ENCODE measurements around the gene GPATCH2L.

Gene GPATCH2L

GRCh38 chr14:76138758-76139723, 12.7 kb upstream of the GPATCH2L start:
- Histone ChIP-seq H3K27me3 (peaks cover 97% of the 10 kb centered on the region), H3K9me3 (no peaks in the 10 kb centered on the region), H3K4me3 (ENCODE audit: low read depth in 1 of 2, low read length in 1 of 2) (no peak overlapping the region), H3K4me1 (ENCODE audit: control insufficient read depth in 1 of 2, insufficient read depth in 1 of 2, low read depth in 1 of 2, low read length in 1 of 2) (no peaks in the 10 kb centered on the region), H3K27ac (no peak overlapping the region), H3K36me3 (no peaks in the 10 kb centered on the region)
- TF ChIP-seq CTCF (IDR thresholded peaks at IDR 0.05) = no peak

- no peaks in the 10 kb centered on the region for H3K36me3 ChIP-seq
Observed at GRCh38 chr14:76143642-76144041, 8.1 kb upstream of the GPATCH2L start.

GRCh38 chr14:76146976-76147375, 4.7 kb upstream of the GPATCH2L start:
- no peak overlapping the region for H3K27ac ChIP-seq
- H3K27me3 ChIP-seq = peaks cover 88% of the 10 kb centered on the region

More at GRCh38 chr14:76143642-76144041, 8.1 kb upstream of the GPATCH2L start:
- TF ChIP-seq CTCF (IDR thresholded peaks at IDR 0.05) = no peak
- no peaks in the 10 kb centered on the region for H3K4me1 ChIP-seq (ENCODE audit: control insufficient read depth in 1 of 2, insufficient read depth in 1 of 2, low read depth in 1 of 2, low read length in 1 of 2)
- H3K9me3 ChIP-seq = no peaks in the 10 kb centered on the region
- no peak overlapping the region for H3K27ac ChIP-seq
- peaks cover 97% of the 10 kb centered on the region for H3K27me3 ChIP-seq
- no peak overlapping the region for H3K4me3 ChIP-seq (ENCODE audit: low read depth in 1 of 2, low read length in 1 of 2)

DNA sequence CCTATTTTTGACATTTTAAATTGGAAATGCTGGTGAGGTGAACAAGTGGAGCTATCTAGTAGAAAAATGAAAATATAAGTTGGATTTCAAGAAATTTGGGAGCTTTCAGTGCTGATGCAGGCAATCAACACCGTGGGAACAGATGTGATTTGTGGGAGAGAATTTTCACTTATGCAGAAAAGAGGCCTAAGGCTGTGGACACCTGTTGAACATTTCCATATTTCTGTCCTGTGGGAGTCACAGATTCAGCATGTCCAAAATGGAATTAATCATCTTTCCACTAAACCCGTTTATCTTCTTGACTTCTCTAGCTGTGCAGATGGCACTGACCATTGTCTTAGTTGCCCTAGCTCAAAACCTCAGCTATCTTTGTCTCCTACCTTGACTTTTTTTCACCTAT, 2.5 kb upstream of the GPATCH2L start:
- peaks cover 68% of the 10 kb centered on the region for H3K27me3 ChIP-seq
- H3K36me3 ChIP-seq = peaks cover under 1% of the 10 kb centered on the region

More at GRCh38 chr14:76146976-76147375, 4.7 kb upstream of the GPATCH2L start:
- Histone ChIP-seq H3K9me3 (no peaks in the 10 kb centered on the region), H3K4me3 (ENCODE audit: low read depth in 1 of 2, low read length in 1 of 2) (no peak overlapping the region), H3K4me1 (ENCODE audit: control insufficient read depth in 1 of 2, insufficient read depth in 1 of 2, low read depth in 1 of 2, low read length in 1 of 2) (peaks cover 0 to 6% of the 10 kb centered on the region in 2 experiments), H3K36me3 (no peaks in the 10 kb centered on the region)
- TF ChIP-seq CTCF (IDR thresholded peaks at IDR 0.05) = no peak

DNA sequence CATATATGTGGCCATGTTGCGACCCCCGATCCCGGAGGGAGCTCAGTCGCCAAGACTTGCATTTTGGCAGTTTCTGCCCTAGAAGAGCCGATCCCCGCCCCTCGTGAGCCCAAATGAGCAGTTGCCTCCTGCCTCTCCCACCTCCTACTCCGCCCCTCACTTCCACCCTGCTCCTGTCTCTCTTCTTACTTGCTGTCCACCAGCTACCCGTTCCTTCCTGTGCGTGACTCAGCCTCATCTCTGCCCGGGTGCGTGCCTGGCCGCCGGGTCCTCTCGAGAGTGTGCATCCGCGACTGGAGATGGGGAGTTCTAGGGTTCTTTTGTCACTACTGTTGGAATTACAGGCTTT, 585 bp downstream of the GPATCH2L start:
- Histone ChIP-seq H3K4me3 (ENCODE audit: low read depth in 1 of 2, low read length in 1 of 2) (peak overlapping the region; percentile 90 to 91), H3K4me1 (ENCODE audit: control insufficient read depth in 1 of 2, insufficient read depth in 1 of 2, low read depth in 1 of 2, low read length in 1 of 2) (peaks cover 26 to 34% of the 10 kb centered on the region in 2 experiments), H3K27me3 (peaks cover 37% of the 10 kb centered on the region), H3K27ac (peak overlapping the region; percentile 93), H3K36me3 (peaks cover 17% of the 10 kb centered on the region), H3K9me3 (no peaks in the 10 kb centered on the region)
- no peak for TF ChIP-seq CTCF (IDR thresholded peaks at IDR 0.05)

More for the DNA sequence above, 2.5 kb upstream of the GPATCH2L start:
- Histone ChIP-seq H3K27ac (no peak overlapping the region), H3K4me1 (ENCODE audit: control insufficient read depth in 1 of 2, insufficient read depth in 1 of 2, low read depth in 1 of 2, low read length in 1 of 2) (peaks cover 19 to 23% of the 10 kb centered on the region in 2 experiments), H3K4me3 (ENCODE audit: low read depth in 1 of 2, low read length in 1 of 2) (no peak overlapping the region), H3K9me3 (no peaks in the 10 kb centered on the region)
- no peak for TF ChIP-seq CTCF (IDR thresholded peaks at IDR 0.05)

Measured in neutrophil (primary cell).